ENCODE measurements around the gene SYDE2.

DNA sequence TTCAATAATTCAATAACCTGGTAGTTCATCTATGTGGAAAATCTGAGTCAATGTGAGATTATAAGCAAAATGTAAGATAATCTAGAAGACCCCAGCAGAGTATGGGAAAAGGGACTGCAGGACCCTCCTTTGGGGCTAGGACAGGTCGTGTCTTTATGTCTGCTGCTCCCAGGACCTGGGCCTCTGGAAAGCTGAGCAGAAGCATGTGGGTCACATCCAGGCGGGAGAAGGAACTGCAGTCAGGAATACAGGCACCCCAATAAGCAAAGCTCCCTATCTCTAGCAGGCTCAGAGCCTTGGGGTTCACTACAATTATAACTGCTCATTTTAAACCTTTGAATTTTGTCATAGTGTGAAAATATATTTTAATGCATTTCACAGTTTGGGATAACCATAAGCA is 78.6 kb downstream of the SYDE2 start:
- no peak for TF ChIP-seq EZH2phosphoT487 (IDR thresholded peaks at IDR 0.05; ENCODE audit: low read length)
- no peak for TF ChIP-seq CTCF (IDR thresholded peaks at IDR 0.05; ENCODE audit: low read length)
- no peak for TF ChIP-seq EZH2 (optimal IDR thresholded peaks at IDR 0.05; ENCODE audit: low read depth, low read length)

Data from MM.1S (cell line).